Activated T-cell treated with anti-CD3 and anti-CD28 coated beads for 4 hours (primary cell): Measurements from ENCODE around the gene PPP2R3A.
"Not testable (repeated sequence)": the region's sequence is repeated elsewhere in the genome, so short reads cannot be mapped to it uniquely, and the experiment has no call there.

Experiments used
- DNase-seq: peaks from one replicate; pipeline ENCODE4 v3.0.0-alpha.2; 2020

Gene PPP2R3A

GRCh38 chr3:135965506-135966270 lies at the start of gene PPP2R3A:
PPP2R3A (plus strand) TSS chr3:135965728; CDS start chr3:136001499, 35,771 bp downstream.
- DNase-seq: peak; percentile 38

- no peak for DNase-seq
Measured at GRCh38 chr3:135916310-135916709, 49.2 kb upstream of the PPP2R3A start.

- no peak for DNase-seq
Measured at GRCh38 chr3:135917076-135917475, 48.5 kb upstream of the PPP2R3A start.

GRCh38 chr3:135917927-135918597 lies 47.5 kb upstream of the PPP2R3A start:
- DNase-seq: no peak

- DNase-seq: no peak
Measured at GRCh38 chr3:135918600-135918999, 46.9 kb upstream of the PPP2R3A start.

GRCh38 chr3:135920275-135920674 lies 45.3 kb upstream of the PPP2R3A start:
- DNase-seq: no peak

GRCh38 chr3:135922903-135923250 lies 42.7 kb upstream of the PPP2R3A start:
- no peak for DNase-seq

- no peak for DNase-seq
Measured at GRCh38 chr3:135924506-135924905, 41.0 kb upstream of the PPP2R3A start.

- no peak for DNase-seq
Measured at GRCh38 chr3:135926664-135927063, 38.9 kb upstream of the PPP2R3A start.

- DNase-seq: no peak
Measured at GRCh38 chr3:135927155-135927554, 38.4 kb upstream of the PPP2R3A start.

- DNase-seq: no peak
Measured at GRCh38 chr3:135929670-135930069, 35.9 kb upstream of the PPP2R3A start.

- no peak for DNase-seq
Measured at GRCh38 chr3:135930255-135930654, 35.3 kb upstream of the PPP2R3A start.

- DNase-seq: not testable (repeated sequence)
Measured at GRCh38 chr3:135935171-135935570, 30.4 kb upstream of the PPP2R3A start.

GRCh38 chr3:135937766-135938165 lies 27.8 kb upstream of the PPP2R3A start:
- DNase-seq: not testable (repeated sequence)

GRCh38 chr3:135944831-135945230 lies 20.7 kb upstream of the PPP2R3A start:
- DNase-seq: no peak

GRCh38 chr3:135950941-135951340 lies 14.6 kb upstream of the PPP2R3A start:
- no peak for DNase-seq

GRCh38 chr3:135964160-135964955 lies 1.2 kb upstream of the PPP2R3A start:
- DNase-seq: no peak

GRCh38 chr3:135965129-135965505 lies 411 bp upstream of the PPP2R3A start:
- no peak for DNase-seq

GRCh38 chr3:135966271-135966961 lies 888 bp downstream of the PPP2R3A start:
- DNase-seq: no peak

- no peak for DNase-seq
Measured at GRCh38 chr3:135966962-135967274, 1.4 kb downstream of the PPP2R3A start.

GRCh38 chr3:135967867-135968266 lies 2.3 kb downstream of the PPP2R3A start:
- DNase-seq: no peak

GRCh38 chr3:135970506-135971116 lies 5.1 kb downstream of the PPP2R3A start:
- DNase-seq: no peak

GRCh38 chr3:135973841-135974240 lies 8.3 kb downstream of the PPP2R3A start:
- no peak for DNase-seq
